HG03521 (cell line): Measurements from ENCODE around the gene CFDP1.

Experiments
- ATAC-seq: cut with Tn5 transposase; IDR thresholded peaks from one replicate; pipeline ENCODE4 v1.9.1; 2021; ENCODE audit warnings: mild to moderate bottlenecking, moderate library complexity; ENCODE audit not compliant: unreplicated experiment

The CFDP1 gene

DNA sequence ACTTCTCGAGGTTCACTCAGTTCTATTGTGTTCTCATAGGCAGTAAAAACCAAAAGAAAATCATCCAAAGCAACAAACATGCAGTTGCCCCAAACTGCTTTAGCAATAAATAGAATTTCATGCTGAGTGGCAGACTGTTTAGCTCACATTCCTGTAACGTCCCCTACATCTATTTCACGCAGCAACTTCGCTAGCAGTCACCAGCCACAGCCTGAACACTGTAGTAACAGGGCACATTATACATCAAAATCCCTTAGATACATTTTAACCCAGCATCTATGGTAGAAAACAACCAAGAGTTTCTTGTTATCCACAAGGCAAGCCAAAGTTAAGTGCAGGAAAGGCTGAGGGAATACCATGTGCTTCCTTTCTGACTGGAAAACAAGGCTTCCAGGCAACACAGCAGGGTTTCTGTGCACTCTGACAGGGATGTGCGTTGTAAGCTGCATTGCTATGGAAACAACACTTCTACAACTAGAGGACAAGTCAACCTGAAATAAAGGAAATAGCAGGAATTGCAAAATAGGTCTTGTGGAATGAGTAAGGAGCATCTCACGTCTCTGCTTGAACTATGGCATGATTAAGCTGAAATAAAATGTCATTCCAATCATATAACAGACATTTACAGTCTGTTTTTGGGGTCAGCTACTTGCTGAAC lies 55.4 kb downstream of the CFDP1 start:
- ATAC-seq, result no peak

DNA sequence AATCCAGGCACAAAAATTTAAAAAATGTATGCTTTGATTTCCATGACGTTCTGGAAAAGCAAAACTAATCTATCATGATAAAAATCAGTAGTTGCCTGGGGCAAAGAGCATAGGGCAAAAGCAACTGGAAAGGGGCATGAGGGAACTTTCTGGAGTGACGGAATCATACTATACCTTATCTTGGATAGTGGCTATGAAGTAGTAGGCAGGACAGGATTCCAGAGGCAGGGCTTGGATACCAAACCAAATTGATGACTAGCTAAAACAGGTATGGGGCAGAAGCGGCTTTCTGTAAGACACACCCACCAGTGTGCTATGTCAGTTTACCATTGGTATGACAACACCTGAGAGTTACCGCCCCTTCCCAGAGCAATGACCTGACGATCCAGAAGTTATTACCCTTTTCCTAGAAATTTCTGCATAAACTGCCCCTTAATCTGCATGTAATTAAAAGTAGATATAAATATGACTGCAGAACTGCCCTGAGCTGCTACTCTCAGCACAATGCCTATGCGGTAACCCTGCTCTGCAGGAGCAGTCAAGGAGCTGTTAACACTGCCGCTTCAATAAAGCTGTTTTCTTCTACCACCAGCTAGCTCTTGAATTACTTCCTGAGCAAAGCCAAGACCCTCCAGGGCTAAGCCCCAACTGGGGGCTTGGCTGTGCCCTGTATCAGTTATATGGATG lies 56.7 kb downstream of the CFDP1 start:
- ATAC-seq, result no peak

DNA sequence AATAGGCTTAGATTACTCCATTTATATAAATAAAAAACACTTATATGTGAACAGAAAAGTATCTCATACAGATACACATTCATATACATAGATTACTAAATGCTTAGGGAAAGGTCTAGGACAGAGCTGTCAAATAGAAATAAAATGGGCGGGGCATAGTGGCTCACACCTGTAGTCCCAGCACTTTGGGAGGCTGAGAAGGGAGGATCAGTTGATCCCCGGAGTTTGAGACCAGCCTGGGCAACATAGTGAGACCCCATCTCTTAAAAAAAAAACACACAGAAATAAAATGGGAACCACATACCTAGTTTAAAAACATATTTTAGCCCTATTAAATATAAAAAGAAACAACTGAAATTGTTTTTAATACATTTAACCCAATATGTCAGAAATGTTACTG lies 58.9 kb downstream of the CFDP1 start:
- no peak for ATAC-seq

DNA sequence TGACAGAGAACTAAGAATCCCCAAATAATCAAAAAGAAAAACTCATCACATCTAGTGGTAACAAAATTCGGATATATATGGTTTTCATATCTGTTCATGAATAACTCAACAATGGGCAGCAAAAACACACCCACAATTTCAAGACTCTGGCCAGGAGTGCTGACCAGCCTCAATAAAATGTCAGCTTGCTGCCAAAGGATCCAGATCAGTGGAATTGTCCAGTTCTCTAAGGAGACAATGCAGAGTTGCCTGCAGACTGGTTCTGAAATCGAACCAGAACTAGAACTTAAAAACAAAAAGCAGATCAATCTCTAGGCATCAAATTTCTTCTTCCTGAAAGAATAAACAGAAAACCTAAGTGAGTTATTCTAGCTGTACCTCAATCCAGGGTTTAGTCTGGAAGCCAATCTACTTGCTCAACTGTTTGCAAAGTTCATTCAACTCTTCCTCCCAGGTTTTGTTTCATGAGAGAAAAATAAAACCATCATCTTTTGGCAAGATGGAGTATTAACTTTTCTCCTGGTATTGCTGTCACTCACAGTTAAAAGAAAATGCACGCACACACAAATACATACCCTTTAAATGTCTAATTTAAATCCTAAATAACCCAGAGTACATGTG lies 61.0 kb downstream of the CFDP1 start:
- ATAC-seq, result no peak

DNA sequence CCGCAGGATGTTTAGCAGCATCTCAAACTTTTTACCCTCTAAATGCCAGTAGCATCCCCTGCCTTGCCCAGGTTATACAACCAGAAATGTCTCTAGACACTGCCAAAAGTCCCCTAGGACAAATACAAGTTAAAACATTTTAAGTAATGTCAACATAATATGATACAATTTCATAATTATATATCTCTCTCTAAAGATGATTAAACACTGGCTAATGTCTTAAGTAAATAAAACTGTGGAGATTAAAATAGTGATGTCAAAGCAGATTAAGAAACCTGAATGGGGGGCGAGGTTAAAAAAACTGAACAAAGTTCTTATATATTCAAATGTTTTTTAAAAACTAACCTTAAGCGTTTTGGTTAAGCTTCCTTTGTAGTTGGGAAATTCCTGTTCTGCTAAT lies 62.1 kb downstream of the CFDP1 start:
- ATAC-seq, result no peak

DNA sequence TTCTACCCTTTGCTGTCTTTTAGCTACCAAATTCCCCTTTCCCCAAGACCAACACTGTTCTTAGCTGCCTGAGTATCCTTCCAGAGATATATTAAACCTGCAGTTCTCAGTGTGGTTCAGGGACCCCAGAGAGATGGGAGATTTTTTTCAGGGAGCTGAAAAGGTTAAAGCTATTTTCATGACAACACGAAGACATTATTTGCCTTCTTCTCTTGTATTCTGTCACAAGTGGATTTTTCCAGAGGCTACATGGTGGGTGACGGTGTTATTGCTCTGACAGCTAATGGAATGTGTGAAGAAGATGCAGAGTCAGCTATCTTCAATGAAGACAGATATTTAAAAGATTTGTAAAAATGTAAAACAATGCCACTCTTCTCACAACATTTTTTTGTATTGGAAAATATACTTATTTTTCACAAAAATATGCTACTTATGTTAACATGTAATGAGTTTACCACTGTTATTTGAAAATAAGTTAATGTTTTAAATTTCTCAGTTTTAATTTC lies 69.0 kb downstream of the CFDP1 start:
- ATAC-seq, result no peak

DNA sequence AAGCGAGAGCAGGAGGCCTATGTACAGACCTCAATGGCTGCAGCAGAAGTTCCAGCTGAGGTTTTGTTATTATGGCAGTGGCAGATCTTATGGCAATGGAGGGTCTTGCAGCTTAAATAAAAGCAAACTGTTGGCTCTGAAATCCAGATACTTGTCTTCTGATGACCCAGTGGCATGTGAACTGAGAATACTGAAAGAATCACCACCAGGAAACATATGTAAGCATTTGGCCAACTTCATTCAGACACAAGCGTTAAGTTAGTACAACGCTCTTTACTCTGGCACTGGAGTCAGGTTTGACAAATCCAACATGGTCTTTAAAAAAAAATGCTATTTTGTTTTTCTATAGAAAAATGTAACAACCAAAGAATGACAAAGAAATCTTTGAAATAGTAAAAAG lies 70.5 kb downstream of the CFDP1 start:
- ATAC-seq, result no peak

DNA sequence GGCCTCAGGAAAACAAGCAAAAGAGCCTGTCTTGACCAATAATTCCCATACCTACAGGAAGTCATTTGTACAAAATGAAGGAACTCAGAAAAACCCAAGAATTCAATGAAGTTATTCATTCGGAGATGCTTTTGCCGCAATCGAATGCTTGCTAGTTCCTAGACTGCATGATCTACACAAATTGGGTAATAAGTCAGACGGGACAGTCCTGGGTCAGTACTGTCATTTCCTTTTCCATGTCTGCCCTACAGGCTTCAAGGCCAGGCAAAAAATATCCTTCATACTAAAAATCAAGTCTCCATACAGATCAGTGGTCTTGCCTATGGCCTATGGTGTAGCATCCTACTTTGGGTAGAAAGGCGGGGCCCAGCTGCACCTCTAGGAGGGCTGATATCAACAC lies 71.4 kb downstream of the CFDP1 start:
- ATAC-seq, result no peak

DNA sequence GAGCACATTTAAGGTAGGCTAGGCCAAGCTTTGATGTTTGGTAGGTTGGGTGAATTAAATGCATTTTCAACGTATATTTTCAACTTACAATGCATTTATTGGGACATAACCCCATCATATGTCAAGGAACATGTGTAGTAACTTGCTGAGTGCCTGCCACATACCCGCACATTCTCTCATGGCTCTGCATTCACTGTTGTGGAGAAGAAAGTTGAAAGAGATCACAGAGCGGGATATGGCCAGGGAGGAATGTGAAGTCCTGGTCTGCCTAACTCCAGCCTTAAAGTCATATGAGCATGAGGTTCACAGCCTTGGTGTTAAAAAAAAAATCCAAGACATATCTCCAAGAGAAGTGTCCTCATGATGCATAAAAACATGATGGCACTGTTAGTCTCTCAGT lies 79.1 kb downstream of the CFDP1 start:
- ATAC-seq, result no peak

DNA sequence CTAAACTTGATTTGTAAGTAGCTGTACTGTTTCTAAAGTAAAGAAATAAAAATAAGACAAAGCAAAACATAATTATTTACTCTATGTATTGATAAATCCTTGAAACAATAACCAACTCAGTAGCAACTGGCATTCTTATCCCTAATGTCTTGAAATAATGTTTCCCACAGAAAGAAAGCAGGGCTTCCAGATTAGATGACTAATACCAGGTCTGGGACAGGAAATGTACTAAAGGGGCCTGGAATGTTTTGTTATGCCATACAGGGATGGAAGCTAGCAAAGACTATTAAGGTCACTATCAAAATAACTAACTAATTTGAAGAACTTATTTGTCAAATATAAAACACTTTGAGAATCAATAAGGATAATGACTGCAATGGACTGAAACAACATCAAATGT lies 82.1 kb downstream of the CFDP1 start:
- no peak for ATAC-seq

DNA sequence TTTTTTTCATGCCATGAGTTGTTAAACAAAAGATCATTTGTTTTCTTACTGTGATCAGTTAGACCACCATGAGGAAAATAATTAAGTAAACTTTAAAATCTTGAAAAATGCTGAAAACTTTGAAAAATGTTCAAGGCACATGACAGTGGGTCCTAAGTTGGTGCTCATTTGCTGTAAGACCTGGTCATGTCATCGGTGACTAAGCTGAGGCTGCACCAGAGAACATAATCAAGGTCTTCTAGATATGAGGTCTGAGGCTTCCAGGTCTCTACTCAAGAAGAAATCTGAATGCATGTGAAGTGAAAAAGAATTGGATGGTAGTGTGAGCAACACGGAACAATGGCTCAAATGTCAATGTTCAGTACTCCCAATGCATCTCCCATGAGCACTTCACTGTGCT lies 87.6 kb downstream of the CFDP1 start:
- ATAC-seq, result no peak

DNA sequence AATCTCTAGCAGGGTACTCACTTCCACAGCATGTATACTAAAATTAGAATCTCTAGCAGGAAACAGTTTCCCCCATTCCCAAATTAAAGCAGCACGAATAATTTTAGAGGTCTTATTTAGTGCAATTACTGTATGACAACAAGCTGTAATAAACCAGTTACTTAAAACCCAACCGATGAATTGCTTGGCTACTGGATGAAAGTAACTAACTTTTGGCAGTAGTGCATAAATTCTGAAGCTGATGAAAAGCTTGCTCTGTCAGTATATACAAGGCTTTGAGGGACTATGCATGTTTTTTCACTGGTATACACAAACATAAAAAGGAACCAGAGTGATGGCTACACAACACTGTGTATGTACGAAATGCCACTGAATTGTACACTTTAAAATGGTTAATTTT lies 89.4 kb downstream of the CFDP1 start:
- no peak for ATAC-seq

DNA sequence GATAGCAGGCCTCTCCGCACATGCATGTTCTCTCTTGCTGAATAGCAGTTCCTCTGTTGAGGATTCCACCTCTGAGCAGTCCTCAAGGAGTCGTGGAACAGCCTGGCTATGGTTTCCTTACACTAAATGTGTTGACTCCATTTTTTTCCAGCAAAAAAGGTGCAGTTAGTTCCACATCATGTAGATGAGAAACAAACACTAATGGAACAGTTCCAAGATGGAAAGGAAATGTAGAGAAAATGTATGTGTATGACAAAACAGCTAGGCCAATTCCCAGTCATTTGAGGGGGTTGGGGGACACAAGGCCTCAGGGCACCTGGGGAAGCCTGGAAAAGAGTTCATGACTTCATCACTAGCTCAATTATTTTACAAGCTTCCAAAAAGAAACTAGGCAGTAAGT lies 90.0 kb downstream of the CFDP1 start:
- ATAC-seq, result no peak

DNA sequence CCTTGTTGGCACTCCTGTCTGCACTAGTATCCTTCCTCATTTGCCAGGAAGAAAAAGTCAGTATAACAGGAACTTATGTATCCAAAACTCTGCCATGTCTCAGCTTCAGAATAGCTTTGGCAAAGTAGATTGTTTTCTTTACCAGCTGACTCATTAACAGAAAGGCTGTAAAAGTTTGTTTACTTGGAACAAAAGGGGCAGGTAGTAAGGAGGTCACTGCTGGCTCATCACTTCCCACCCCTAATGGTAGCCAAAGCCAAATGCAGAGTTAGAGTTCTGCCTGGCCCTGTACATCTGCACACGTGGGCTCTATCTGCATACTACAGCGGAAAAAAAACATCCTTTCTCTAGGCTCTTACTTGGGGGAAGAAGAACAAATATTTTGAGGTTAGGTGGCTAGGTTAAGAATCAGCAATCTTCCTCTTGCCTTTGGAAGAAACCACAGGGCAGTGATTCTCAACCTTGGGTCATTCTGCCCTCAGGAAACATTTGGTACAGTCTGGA lies 90.9 kb downstream of the CFDP1 start:
- ATAC-seq, result no peak

DNA sequence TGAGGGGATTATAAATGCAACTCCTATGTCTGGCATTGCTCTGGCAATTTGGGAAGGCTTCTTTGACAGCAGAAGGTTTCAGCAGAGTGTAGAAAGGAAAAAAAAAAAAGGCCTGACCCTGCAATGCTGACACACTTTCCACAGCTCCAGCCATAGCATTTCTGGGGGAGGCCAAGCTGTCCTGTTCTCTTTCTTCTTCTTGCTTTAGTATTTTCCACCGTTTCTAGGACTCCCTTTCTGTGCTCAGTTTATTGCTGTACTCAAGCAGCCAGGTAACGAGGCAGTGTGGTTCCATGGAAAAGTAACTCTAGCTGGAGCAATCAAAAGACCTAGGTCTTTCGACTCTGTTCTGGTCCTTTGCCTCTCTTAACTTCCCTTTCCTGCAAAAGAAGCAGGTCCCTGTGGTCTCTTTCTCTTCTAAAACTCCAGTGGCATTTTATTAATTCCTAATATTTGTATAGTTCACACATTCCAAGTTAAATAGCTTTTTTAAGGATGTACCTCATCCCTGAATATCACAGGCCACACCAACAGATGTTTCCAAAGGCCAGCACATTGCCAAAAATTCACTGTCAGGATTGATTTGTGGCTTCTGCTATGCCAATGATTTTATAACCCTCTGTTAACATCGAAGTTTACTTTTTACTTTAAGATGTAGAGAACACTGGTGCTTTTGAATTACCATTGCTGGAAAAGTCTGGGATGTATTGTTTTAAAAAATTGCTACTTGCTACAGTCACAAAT lies 91.6 kb downstream of the CFDP1 start:
- no peak for ATAC-seq

DNA sequence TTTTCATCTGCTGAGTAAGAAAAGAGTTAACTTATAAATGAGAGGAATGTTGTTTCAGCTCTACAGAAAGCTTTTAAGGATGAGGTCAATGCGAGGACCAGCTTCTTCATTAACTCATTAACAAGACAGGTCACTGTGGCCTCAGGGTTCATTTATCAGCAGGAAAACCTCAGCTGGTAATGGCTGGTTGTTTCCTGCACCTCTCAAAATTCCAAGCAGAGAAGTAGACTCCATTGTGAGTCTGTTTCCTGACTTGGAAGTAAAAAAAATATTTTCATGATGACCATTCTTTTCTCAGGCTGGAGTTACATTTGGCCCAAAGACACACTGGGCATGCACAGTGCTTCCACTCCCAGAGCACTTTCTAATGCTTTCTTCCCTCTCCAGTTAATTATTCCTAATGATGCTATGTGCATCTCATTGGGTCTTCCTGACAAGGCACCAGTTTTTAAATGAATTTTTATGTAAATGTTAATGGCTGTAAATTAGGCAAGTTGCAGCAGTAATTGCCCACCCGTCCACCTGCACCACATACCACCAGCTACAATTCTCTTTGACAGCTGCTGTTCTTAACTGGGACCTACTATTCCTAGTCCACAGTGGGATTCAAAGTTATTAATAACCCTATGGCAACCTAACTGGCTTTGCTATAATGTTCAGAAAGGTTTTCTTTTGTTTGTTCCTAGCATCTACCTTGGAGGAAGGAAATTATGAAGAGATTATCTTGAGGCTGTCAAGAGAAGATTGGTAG lies 92.4 kb downstream of the CFDP1 start:
- no peak for ATAC-seq

DNA sequence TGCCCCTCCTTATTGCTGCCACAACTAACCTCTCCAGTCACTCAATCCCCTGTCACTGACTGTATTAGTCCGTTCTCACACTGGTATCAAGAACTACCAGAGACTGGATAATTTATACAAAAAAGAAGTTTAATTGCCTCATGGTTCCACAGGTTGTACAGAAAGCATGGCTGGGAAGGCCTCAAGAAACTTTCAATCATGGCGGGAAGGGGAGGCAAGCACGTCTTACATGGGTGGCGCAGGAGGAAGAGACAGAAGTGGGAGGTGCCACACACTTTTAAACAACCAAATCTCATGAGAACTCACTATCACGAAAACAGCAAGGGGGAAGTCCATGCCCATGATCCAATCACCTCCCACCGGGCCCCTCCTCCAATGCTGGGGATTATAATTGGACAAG lies 95.9 kb downstream of the CFDP1 start:
- ATAC-seq, result no peak

DNA sequence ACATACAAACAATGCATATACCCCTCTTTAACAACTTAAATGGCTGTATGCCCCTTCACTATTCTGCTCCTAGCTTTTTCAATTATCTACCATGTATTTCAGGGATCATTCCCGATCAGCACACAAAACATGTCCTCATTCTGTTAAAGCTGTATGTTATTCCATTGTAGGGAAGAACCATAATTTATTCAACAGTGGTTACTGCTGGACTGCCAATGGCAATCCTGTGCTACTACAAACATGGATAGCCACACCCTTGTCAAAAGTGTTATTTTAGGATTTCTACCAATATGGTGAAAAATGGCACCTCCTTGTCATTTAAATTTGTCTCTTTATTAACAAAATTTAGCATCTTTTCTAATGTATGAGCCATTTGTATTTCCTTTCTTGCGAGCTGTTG lies 96.8 kb downstream of the CFDP1 start:
- no peak for ATAC-seq

DNA sequence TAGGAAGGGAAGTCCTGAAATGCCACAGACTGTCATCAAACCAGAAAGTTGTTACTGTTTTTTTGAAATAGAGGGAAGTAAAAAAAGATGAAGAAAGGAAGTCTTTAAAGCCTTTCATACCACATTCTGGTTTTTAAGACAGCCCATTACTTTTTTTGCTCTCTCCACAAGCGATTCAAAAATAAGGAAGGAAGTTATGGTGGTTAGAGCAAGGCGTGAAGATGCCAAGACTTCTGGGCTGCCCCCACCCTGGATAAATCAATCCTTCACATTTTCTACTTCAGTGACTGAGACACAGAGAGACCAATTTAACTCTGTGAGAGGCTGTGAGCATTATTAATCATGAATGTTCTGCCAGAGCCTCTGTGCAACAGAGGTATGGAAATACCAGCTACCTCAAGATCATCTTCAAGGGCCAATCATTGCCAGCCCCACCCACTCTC lies 99.6 kb downstream of the CFDP1 start:
- no peak for ATAC-seq

DNA sequence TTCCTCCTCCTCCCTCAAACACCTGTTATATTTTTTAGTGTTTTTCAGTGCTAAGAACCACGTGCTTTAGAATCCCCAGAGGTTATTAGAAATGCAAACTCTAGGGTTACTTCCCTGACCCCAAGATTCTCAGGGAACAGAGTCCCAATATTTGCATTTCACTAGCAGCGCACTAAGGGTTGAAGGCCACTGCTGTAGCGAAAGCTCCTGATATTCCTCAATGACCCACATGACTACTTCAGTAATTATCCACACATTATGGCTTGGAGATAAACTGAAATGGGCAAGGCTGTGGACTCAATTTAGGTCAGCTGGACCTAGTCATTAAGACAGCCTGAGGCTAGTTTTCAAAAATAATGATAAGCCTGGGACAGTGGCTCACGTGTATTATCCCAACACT lies 103.4 kb downstream of the CFDP1 start:
- ATAC-seq, result no peak

DNA sequence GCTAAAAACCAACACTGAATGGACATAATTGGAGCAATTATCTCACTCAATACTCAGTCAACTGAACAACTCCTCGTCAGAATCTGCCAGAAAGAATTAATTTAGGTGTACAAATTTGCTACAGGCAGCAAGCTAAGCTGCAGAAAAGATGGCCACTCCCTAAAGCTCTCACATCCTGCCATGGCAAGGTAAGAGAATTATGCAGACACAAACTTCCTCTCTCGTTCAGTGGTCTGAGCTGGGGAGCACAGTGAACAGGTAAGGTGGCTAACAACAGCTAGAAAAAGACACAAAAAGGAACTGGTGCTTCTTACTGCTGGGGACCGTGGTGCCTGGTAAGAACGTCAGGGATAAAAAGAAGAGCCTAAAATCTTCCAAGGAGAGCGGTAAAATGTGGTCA lies 107.0 kb downstream of the CFDP1 start:
- no peak for ATAC-seq
